Heart right ventricle (tissue), 16 donors: ENCODE data around the gene RHBDL1. TPM values are rescaled to one million over a fixed set of nuclear protein-coding genes. Genes with fewer than 3 reads are reported as not detected.
A peak's percentile ranks its signal among the peaks of the same experiment; 100 is the strongest.

ENCODE experiments used
- ATAC-seq, 8 donors: fragments of 200-7000 bp; cut with Tn5 transposase; one replicate each; pipeline ENCODE4 v1.9.1; 2020; ENCODE audit warnings: mild to moderate bottlenecking in 8 of 8, moderate library complexity in 8 of 8, moderate number of reproducible peaks in 1 of 8
- DNase-seq, 2 donors: peaks; one replicate each; pipeline ENCODE4 v3.0.0-alpha.2; 2020
- H3K27ac ChIP-seq, 10 donors: fragments of 200-600 bp; sonication (generic) in 2 of 10; one replicate each; pipeline versions ENCODE4 v1.5.0 to v1.8.0; 2020 to 2022; ENCODE audit warnings: mild to moderate bottlenecking in 3 of 10
- H3K27me3 ChIP-seq, 7 donors: fragments of 200-600 bp; one replicate each; pipeline ENCODE4 v1.8.0; 2021 to 2022; ENCODE audit warnings: mild to moderate bottlenecking in 2 of 7
- H3K36me3 ChIP-seq, 9 donors: fragments of 200-600 bp; sonication (generic) in 1 of 9; one replicate each; pipeline versions ENCODE4 v1.5.0 to v1.8.0; 2020 to 2022; ENCODE audit warnings: mild to moderate bottlenecking in 2 of 9
- H3K4me1 ChIP-seq, 9 donors: fragments of 200-600 bp; sonication (generic) in 1 of 9; one replicate each; pipeline versions ENCODE4 v1.5.0 to v1.8.0; 2020 to 2022; ENCODE audit warnings: mild to moderate bottlenecking in 4 of 9
- H3K4me3 ChIP-seq, 10 donors: fragments of 200-600 bp; sonication (generic) in 2 of 10; one replicate each; pipeline versions ENCODE4 v1.5.0 to v1.8.0; 2020 to 2022; ENCODE audit warnings: mild to moderate bottlenecking in 7 of 10, moderate library complexity in 2 of 10
- H3K9me3 ChIP-seq, 11 donors: fragments of 200-600 bp in 10 of 11; sonication (generic) in 2 of 11; one replicate each; pipeline versions ENCODE4 v1.5.0 to v1.8.0; 2013 to 2022; ENCODE audit warnings: mild to moderate bottlenecking in 2 of 11, control low read depth in 1 of 11, moderate library complexity in 1 of 11
- WGBS, 2 donors: extraction: QIAGEN DNeasy Blood & Tissue Kit; methylation state at CpG; one replicate each; pipeline ENCODE4 v1.1.7; 2013; ENCODE audit warnings: inconsistent platforms in 1 of 2; 5-methylcytosine and 5-hydroxymethylcytosine counted together
- intact Hi-C, 10 donors: fragments of 100-400 bp; cut with DNase I; formaldehyde crosslinking; loops; one replicate each; pipeline versions ENCODE4 v1.11.1 to v1.14.2; 2022
- polyA plus RNA-seq, 2 donors: library from polyadenylated mRNA; stranded (reverse); fragments of 200-250 nt; gene quantifications; one replicate each; pipeline ENCODE4 v1.2.3, GENCODE V29; 2013
- total RNA-seq, 10 donors: library from RNA; stranded (reverse); fragmentation: NEBNext Ultra II Directional in 3 of 10; extraction: Animal tissue kit (Norgen Biotek cat#: 25700) in 3 of 10; gene quantifications; one replicate each; pipeline versions ENCODE4 v1.2.1 to v1.2.4, GENCODE V29; 2021 to 2023
- TF ChIP-seq, protein P1 (sequence below), 9 donors: fragments of 200-600 bp; sonication (generic) in 2 of 9; IDR thresholded peaks; one replicate each; pipeline versions ENCODE4 v1.5.0 to v1.8.0; 2021 to 2022; ENCODE audit warnings: antibody characterized with exemption in 9 of 9, mild to moderate bottlenecking in 5 of 9, moderate library complexity in 1 of 9
- donor health status: Arrhythmogenic right ventricular cardiomyopathy.
- donor health status: ischemic (EF 13 %, LVEDD 7.1; RV severe dilation, severe dysfunction).
- donor health status: healthy with polysubstance abuse.
- donor health status: DM: no; HTN: yes; CAD: no.
- donor health status: DM: no; HTN: no; CAD: no.
- donor health status: ischemic (EF 25% LVEDD 6.9; RV normal size, moderate dysfunction).
- donor health status: ischemic (EF 25% LVEDD 5.7; RV mildly dilated, moderate dysfunction).
- donor health status: healthy.
- donor health status: DM: yes; HTN: yes; CAD: no.
- donor health status: Ischemic cardiomyopathy.
- donor health status: ischemic (EF 35%, LVEDD 5.7; RV mildly dilated, moderate dysfunction).
- donor health status: nonischemic (EF 11% LVEDD 7.7; RV severe dilation, severe dysfunction).
- donor health status: DM: yes; HTN: yes; CAD: no.
- donor health status: PGD.
- donor health status: ischemic (EF 29% LVEDD 5.4; RV normal size, mild dysfunction).
- donor health status: nonischemic (EF 23%, LVEDD 6.1; RV moderate dilation, normal function).

Gene RHBDL1
- total and polyA plus RNA-seq, 12 donors = 0.90 to 7.4 (median 2.1) TPM

DNA sequence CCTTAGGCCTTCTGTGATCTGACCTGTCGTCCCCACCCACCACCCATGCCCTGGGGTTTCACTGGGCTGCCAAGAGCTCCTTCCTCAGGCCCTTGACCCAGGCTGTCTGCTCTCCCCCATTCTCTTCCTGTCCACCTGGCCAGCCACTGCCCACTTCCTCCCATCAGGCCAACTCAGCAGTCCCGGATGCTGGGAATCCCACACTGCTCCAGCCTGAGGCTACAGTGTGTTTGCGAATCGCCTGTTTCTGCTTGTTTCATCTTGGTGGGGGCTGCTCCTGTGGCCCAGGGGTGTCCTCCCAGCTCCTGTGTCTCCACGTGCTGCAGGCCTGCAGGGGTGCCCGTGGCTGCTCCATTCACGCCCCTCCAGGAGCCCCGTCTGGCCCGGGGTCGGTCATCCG is 38.6 kb downstream of the RHBDL1 start:
- no peaks in the 10 kb centered on the region for H3K9me3 ChIP-seq
- no peak for DNase-seq
- peak in 1 of 8 donors; percentile 0 for ATAC-seq
- H3K27ac ChIP-seq = no peak overlapping the region
- TF ChIP-seq, protein P1, sequence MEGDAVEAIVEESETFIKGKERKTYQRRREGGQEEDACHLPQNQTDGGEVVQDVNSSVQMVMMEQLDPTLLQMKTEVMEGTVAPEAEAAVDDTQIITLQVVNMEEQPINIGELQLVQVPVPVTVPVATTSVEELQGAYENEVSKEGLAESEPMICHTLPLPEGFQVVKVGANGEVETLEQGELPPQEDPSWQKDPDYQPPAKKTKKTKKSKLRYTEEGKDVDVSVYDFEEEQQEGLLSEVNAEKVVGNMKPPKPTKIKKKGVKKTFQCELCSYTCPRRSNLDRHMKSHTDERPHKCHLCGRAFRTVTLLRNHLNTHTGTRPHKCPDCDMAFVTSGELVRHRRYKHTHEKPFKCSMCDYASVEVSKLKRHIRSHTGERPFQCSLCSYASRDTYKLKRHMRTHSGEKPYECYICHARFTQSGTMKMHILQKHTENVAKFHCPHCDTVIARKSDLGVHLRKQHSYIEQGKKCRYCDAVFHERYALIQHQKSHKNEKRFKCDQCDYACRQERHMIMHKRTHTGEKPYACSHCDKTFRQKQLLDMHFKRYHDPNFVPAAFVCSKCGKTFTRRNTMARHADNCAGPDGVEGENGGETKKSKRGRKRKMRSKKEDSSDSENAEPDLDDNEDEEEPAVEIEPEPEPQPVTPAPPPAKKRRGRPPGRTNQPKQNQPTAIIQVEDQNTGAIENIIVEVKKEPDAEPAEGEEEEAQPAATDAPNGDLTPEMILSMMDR (IDR thresholded peaks at IDR 0.05) = no peak
- WGBS, 2 donors = 69 to 72% methylated on average over 11 of the region's 11 CpGs
- peak overlapping the region in 4 of 10 donors; percentile 45 to 80 (median 50) for H3K4me3 ChIP-seq
- intact Hi-C loops = loop anchor here in 9 of 10 donors (2.0 to 10.0 kb wide), 7 partner anchors 68 to 383 kb away; partner anchors contain the start of genes CHTF18 (in 4 of the 9), RPUSD1 (in 4 of the 9) and C1QTNF8 (in 1 of the 9)
- H3K36me3 ChIP-seq = no peaks in the 10 kb centered on the region
- peaks cover 17 to 44% (median 28%) of the 10 kb centered on the region in 9 donors for H3K4me1 ChIP-seq
- H3K27me3 ChIP-seq = peaks cover 0 to 53% (median 25%) of the 10 kb centered on the region in 7 donors

DNA sequence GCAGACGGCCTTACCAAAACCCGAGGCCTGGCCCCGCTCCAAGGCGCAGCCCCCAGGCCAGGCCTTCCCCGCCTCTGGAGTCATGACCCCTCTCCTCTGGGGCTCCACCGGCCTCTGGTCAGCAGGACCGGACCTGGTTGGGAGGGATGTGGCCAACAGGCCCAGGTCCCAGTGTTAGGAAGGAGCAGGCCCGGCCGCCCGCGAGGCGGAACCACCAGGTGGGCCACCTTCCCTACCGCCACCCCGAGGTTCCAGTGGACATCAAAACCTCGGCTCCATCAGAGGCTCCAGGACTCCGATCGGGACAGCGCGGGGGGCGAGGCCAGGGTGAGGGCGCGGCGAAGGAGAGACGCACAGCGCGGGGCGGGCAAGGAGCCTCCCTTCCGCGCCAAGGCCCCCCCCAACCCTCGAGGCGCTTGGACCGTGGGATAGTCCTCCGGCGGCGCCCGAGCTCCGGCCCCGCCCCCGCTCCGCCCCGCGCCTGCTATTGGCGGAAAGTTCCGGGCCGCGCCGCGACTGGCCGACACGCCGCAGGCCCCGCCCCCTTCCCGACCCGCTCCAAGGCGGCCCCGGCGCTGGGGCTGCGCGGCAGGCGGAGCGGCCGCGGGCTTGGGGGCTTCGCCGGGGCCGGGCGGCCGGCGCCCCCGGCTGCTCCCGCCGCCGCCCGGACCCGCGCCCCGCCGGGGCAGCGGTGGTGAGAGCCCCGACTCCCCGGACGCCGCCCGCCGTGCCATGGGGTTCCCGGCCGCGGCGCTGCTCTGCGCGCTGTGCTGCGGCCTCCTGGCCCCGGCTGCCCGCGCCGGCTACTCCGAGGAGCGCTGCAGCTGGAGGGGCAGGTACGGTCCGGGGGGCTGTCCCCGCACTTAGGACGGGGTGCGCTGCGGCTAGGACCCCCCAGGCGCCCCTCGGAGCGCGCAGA is 39.3 kb downstream of the RHBDL1 start, which contains the start of gene METRN:
Gene METRN (plus strand): TSS at position 561 of the 919 bp plus-strand sequence. CDS start 172 bp downstream, at position 733.
- H3K4me1 ChIP-seq = peaks cover 18 to 49% (median 34%) of the 10 kb centered on the region in 9 donors
- peaks cover 0 to 46% (median 19%) of the 10 kb centered on the region in 7 donors for H3K27me3 ChIP-seq
- intact Hi-C loops = loop anchor here in 9 of 10 donors (2.0 to 10.0 kb wide), 7 partner anchors 67 to 382 kb away; partner anchors contain the start of genes CHTF18 (in 4 of the 9), RPUSD1 (in 4 of the 9) and C1QTNF8 (in 1 of the 9)
- 5 to 8% methylated on average over 65 to 103 of the region's 108 CpGs for WGBS, 2 donors
- DNase-seq (peak; percentile 92 to 95), ATAC-seq (peak; percentile 78 to 94 (median 89))
- H3K9me3 ChIP-seq = no peaks in the 10 kb centered on the region
- peak within 1 kb of the TSS in 8 of 10 donors; percentile 21 to 58 (median 50) for H3K27ac ChIP-seq
- TF ChIP-seq, protein P1 (IDR thresholded peaks at IDR 0.05) = no peak
- no peaks in the 10 kb centered on the region for H3K36me3 ChIP-seq
- H3K4me3 ChIP-seq = peak within 1 kb of the TSS; percentile 64 to 94 (median 73)

DNA sequence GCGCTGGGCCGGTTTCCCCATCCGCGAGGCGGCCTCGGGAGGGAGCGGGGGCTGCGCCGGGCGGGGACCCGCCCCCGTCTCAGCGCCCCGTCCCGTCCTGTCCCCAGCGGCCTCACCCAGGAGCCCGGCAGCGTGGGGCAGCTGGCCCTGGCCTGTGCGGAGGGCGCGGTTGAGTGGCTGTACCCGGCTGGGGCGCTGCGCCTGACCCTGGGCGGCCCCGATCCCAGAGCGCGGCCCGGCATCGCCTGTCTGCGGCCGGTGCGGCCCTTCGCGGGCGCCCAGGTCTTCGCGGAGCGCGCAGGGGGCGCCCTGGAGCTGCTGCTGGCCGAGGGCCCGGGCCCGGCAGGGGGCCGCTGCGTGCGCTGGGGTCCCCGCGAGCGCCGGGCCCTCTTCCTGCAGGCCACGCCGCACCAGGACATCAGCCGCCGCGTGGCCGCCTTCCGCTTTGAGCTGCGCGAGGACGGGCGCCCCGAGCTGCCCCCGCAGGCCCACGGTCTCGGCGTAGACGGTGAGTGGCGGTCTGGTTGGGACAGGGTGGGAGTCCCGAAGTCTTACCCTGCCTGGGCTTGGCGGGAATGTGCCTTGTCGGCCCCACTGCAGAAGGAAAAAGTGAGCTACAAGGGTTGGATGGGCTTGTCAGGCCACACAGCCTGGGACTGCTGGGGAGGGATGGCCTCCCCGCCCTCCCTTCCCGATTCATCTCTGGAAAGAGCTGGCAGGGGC is 40.2 kb downstream of the RHBDL1 start:
- TF ChIP-seq, protein P1 (IDR thresholded peaks at IDR 0.05) = peak in 3 of 9 donors; percentile 15 to 37 (median 30)
- H3K9me3 ChIP-seq = no peaks in the 10 kb centered on the region
- H3K36me3 ChIP-seq = no peaks in the 10 kb centered on the region
- peak overlapping the region; percentile 64 to 94 (median 73) for H3K4me3 ChIP-seq
- peaks cover 19 to 51% (median 39%) of the 10 kb centered on the region in 9 donors for H3K4me1 ChIP-seq
- peak in 1 of 8 donors; percentile 3 for ATAC-seq
- H3K27ac ChIP-seq = peak overlapping the region in 7 of 10 donors; percentile 21 to 58 (median 51)
- 2% methylated on average over 45 to 74 of the region's 74 CpGs for WGBS, 2 donors
- no peak for DNase-seq
- intact Hi-C loops = loop anchor here in 3 of 10 donors (2.0 to 10.0 kb wide), 2 partner anchors 73 to 339 kb away; partner anchors contain the start of genes CHTF18 (in 1 of the 3) and RPUSD1 (in 1 of the 3)
- peaks cover 0 to 38% (median 10%) of the 10 kb centered on the region in 7 donors for H3K27me3 ChIP-seq
